Activated CD4-positive, alpha-beta T cell treated with anti-CD3 and anti-CD28 coated beads, Interleukin-2, amount 10 ng/mL, durations not matched to agents 24 days and 14 days (primary cell): Measurements from ENCODE around the gene NSF. TPM values are rescaled to one million over a fixed set of nuclear protein-coding genes. Genes with fewer than 3 reads are reported as not detected.
"Not testable (repeated sequence)": the region's sequence is repeated elsewhere in the genome, so short reads cannot be mapped to it uniquely, and the experiment has no call there.

Experiments
- DNase-seq: peaks from one replicate; pipeline ENCODE4 v3.0.0; 2022
- H3K27ac Mint-ChIP-seq: one replicate; pipeline ENCODE4 v1.8.0; 2022; ENCODE audit warnings: mild to moderate bottlenecking, mixed read lengths
- H3K27me3 Mint-ChIP-seq: one replicate; pipeline ENCODE4 v1.8.0; 2022; ENCODE audit warnings: mixed read lengths
- H3K36me3 Mint-ChIP-seq: one replicate; pipeline ENCODE4 v1.8.0; 2022; ENCODE audit warnings: low read depth, mild to moderate bottlenecking, mixed read lengths
- H3K4me1 Mint-ChIP-seq: one replicate; pipeline ENCODE4 v1.8.0; 2021; ENCODE audit warnings: mixed read lengths
- H3K4me3 Mint-ChIP-seq: one replicate; pipeline ENCODE4 v1.8.0; 2022; ENCODE audit warnings: mild to moderate bottlenecking, moderate library complexity, mixed read lengths
- H3K9me3 Mint-ChIP-seq: one replicate; pipeline ENCODE4 v1.8.0; 2021; ENCODE audit warnings: mixed read lengths
- intact Hi-C: fragments of 100-400 bp; cut with micrococcal nuclease; formaldehyde crosslinking; loops from one replicate; pipeline ENCODE4 v1.15.1; 2023
- total RNA-seq: library from RNA; stranded (reverse); gene quantifications from 2 replicates; pipeline ENCODE4 v1.2.3, GENCODE V29; 2022

The NSF gene
- total RNA-seq, 1 donor from 2014 or later = 32.7 TPM

GRCh38 chr17:46791531-46791930, 201.1 kb downstream of the NSF start:
- no peak for DNase-seq
- H3K27ac Mint-ChIP-seq = no peak overlapping the region
- H3K36me3 Mint-ChIP-seq = no peaks in the 10 kb centered on the region
- H3K9me3 Mint-ChIP-seq = no peaks in the 10 kb centered on the region
- no peaks in the 10 kb centered on the region for H3K4me1 Mint-ChIP-seq
- H3K27me3 Mint-ChIP-seq = peaks cover 17% of the 10 kb centered on the region
- intact Hi-C loops = no loop called here
- no peak overlapping the region for H3K4me3 Mint-ChIP-seq

- Mint-ChIP-seq H3K27ac (no peak overlapping the region), H3K36me3 (no peaks in the 10 kb centered on the region), H3K27me3 (peaks cover 17% of the 10 kb centered on the region), H3K4me3 (no peak overlapping the region), H3K9me3 (no peaks in the 10 kb centered on the region), H3K4me1 (no peaks in the 10 kb centered on the region)
- DNase-seq = no peak
- intact Hi-C loops = no loop called here
These were observed 201.6 kb downstream of the NSF start for GRCh38 chr17:46792071-46792470.

GRCh38 chr17:46793023-46793422, 202.6 kb downstream of the NSF start:
- H3K9me3 Mint-ChIP-seq, H3K4me1 Mint-ChIP-seq, H3K36me3 Mint-ChIP-seq, DNase-seq, intact Hi-C loops, H3K4me3 Mint-ChIP-seq, H3K27ac Mint-ChIP-seq: not testable (repeated sequence)
- H3K27me3 Mint-ChIP-seq = peaks cover 17% of the 10 kb centered on the region

GRCh38 chr17:46793541-46793940, 203.1 kb downstream of the NSF start:
- DNase-seq = no peak
- intact Hi-C loops = no loop called here
- no peak overlapping the region for H3K4me3 Mint-ChIP-seq
- H3K27me3 Mint-ChIP-seq = peaks cover 17% of the 10 kb centered on the region
- no peaks in the 10 kb centered on the region for H3K9me3 Mint-ChIP-seq
- H3K36me3 Mint-ChIP-seq = no peaks in the 10 kb centered on the region
- H3K27ac Mint-ChIP-seq = no peak overlapping the region
- H3K4me1 Mint-ChIP-seq = no peaks in the 10 kb centered on the region

- H3K36me3 Mint-ChIP-seq = no peaks in the 10 kb centered on the region
These were observed 203.8 kb downstream of the NSF start for GRCh38 chr17:46794318-46794717.

GRCh38 chr17:46795379-46795952, 205.0 kb downstream of the NSF start:
- Mint-ChIP-seq H3K4me1 (no peaks in the 10 kb centered on the region), H3K27me3 (peaks cover 17% of the 10 kb centered on the region), H3K4me3 (no peak overlapping the region), H3K9me3 (no peaks in the 10 kb centered on the region), H3K36me3 (no peaks in the 10 kb centered on the region), H3K27ac (no peak overlapping the region)
- no peak for DNase-seq
- intact Hi-C loops = no loop called here

More at GRCh38 chr17:46794318-46794717, 203.8 kb downstream of the NSF start:
- H3K27ac Mint-ChIP-seq = no peak overlapping the region
- no peak overlapping the region for H3K4me3 Mint-ChIP-seq
- intact Hi-C loops = no loop called here
- no peaks in the 10 kb centered on the region for H3K9me3 Mint-ChIP-seq
- H3K27me3 Mint-ChIP-seq = peaks cover 17% of the 10 kb centered on the region
- DNase-seq = no peak
- H3K4me1 Mint-ChIP-seq = no peaks in the 10 kb centered on the region

- no peaks in the 10 kb centered on the region for H3K4me1 Mint-ChIP-seq
- H3K27me3 Mint-ChIP-seq = peaks cover 15% of the 10 kb centered on the region
These were observed 205.6 kb downstream of the NSF start for GRCh38 chr17:46796084-46796483.

GRCh38 chr17:46796524-46796923, 206.1 kb downstream of the NSF start:
- Mint-ChIP-seq H3K4me3 (no peak overlapping the region), H3K27me3 (peaks cover 13% of the 10 kb centered on the region), H3K4me1 (no peaks in the 10 kb centered on the region), H3K36me3 (no peaks in the 10 kb centered on the region), H3K27ac (no peak overlapping the region), H3K9me3 (no peaks in the 10 kb centered on the region)
- no peak for DNase-seq
- intact Hi-C loops = no loop called here

More at GRCh38 chr17:46796084-46796483, 205.6 kb downstream of the NSF start:
- intact Hi-C loops = no loop called here
- no peak overlapping the region for H3K27ac Mint-ChIP-seq
- H3K9me3 Mint-ChIP-seq = no peaks in the 10 kb centered on the region
- H3K4me3 Mint-ChIP-seq = no peak overlapping the region
- H3K36me3 Mint-ChIP-seq = no peaks in the 10 kb centered on the region
- DNase-seq = no peak

- H3K27ac Mint-ChIP-seq = no peak overlapping the region
- intact Hi-C loops = no loop called here
- no peaks in the 10 kb centered on the region for H3K36me3 Mint-ChIP-seq
- no peak overlapping the region for H3K4me3 Mint-ChIP-seq
- no peaks in the 10 kb centered on the region for H3K9me3 Mint-ChIP-seq
- DNase-seq = no peak
- no peaks in the 10 kb centered on the region for H3K4me1 Mint-ChIP-seq
- H3K27me3 Mint-ChIP-seq = peaks cover 9% of the 10 kb centered on the region
These were observed 206.6 kb downstream of the NSF start for GRCh38 chr17:46796956-46797530.

- Mint-ChIP-seq H3K4me1 (no peaks in the 10 kb centered on the region), H3K4me3 (no peak overlapping the region), H3K27ac (no peak overlapping the region), H3K36me3 (no peaks in the 10 kb centered on the region), H3K9me3 (no peaks in the 10 kb centered on the region), H3K27me3 (peaks cover 2% of the 10 kb centered on the region)
- intact Hi-C loops = no loop called here
- no peak for DNase-seq
These were observed 210.1 kb downstream of the NSF start for GRCh38 chr17:46800573-46800972.

- Mint-ChIP-seq H3K27me3 (peaks cover 2% of the 10 kb centered on the region), H3K4me3 (no peak overlapping the region), H3K9me3 (no peaks in the 10 kb centered on the region), H3K36me3 (no peaks in the 10 kb centered on the region), H3K4me1 (no peaks in the 10 kb centered on the region), H3K27ac (no peak overlapping the region)
- intact Hi-C loops = no loop called here
- no peak for DNase-seq
These were observed 212.3 kb downstream of the NSF start for GRCh38 chr17:46802800-46803199.

- H3K4me3 Mint-ChIP-seq = no peak overlapping the region
- DNase-seq = no peak
- H3K4me1 Mint-ChIP-seq = no peaks in the 10 kb centered on the region
- no peaks in the 10 kb centered on the region for H3K36me3 Mint-ChIP-seq
- H3K27ac Mint-ChIP-seq = no peak overlapping the region
- peaks cover 4% of the 10 kb centered on the region for H3K27me3 Mint-ChIP-seq
- intact Hi-C loops = no loop called here
- no peaks in the 10 kb centered on the region for H3K9me3 Mint-ChIP-seq
These were observed 213.1 kb downstream of the NSF start for GRCh38 chr17:46803544-46803943.

- Mint-ChIP-seq H3K27ac (no peak overlapping the region), H3K9me3 (no peaks in the 10 kb centered on the region), H3K27me3 (peaks cover 2% of the 10 kb centered on the region), H3K4me3 (no peak overlapping the region), H3K36me3 (no peaks in the 10 kb centered on the region), H3K4me1 (no peaks in the 10 kb centered on the region)
- intact Hi-C loops = no loop called here
- DNase-seq = no peak
These were observed 215.3 kb downstream of the NSF start for GRCh38 chr17:46805771-46806170.
